ENCODE data around the gene PCDH7. TPM values are rescaled to one million over a fixed set of nuclear protein-coding genes. Genes with fewer than 3 reads are reported as not detected.

PCDH7 gene
- total RNA-seq, 1 donor from 2014 or later: 72.3 TPM

DNA sequence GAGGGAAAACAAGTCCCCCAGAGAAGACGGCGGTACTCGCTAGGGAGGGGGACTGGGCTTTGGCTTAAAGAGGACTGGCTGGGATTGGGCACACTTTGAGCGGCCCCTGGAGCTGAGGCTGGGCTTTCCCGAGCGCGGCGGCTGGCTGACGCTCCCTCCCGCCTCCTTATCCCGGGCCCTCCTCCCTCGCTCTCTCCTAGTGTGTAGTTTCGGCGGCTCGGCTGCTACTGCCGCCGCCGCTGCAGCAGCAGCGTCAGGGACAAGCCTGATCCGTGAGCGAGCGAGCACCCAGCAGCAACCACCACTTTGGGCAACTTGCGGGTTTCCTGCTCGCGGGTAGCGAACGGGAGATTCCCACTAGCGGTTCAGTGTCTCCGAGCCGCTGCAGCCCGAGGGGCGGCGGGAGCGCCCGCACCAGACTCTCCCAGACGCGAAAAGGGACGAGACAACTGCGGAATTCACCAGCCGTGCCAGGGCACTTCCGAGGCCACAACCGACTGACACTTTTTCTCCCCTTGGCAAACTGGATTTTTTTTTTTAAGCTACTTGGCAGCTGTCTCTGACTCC, 632 bp upstream of the PCDH7 start:
- H3K4me3 Mint-ChIP-seq (ENCODE audit: unreplicated experiment): peak overlapping the region; percentile 95
- peaks cover 11% of the 10 kb centered on the region for H3K36me3 Mint-ChIP-seq (ENCODE audit: low read depth)
- DNase-seq (ENCODE audit: low spot score): peak; percentile 90
- no peak for TF ChIP-seq CTCF (IDR thresholded peaks at IDR 0.05)
- peak overlapping the region; percentile 98 for H3K27ac Mint-ChIP-seq (ENCODE audit: unreplicated experiment)
- no peaks in the 10 kb centered on the region for H3K27me3 Mint-ChIP-seq (ENCODE audit: low read depth)
- no peaks in the 10 kb centered on the region for H3K9me3 Mint-ChIP-seq (ENCODE audit: low read depth)
- peaks cover 29% of the 10 kb centered on the region for H3K4me1 Mint-ChIP-seq (ENCODE audit: low read depth)

GRCh38 chr4:30720661-30721184, 554 bp downstream of the PCDH7 start:
- peak overlapping the region; percentile 95 for H3K4me3 Mint-ChIP-seq (ENCODE audit: unreplicated experiment)
- H3K4me1 Mint-ChIP-seq (ENCODE audit: low read depth): peaks cover 39% of the 10 kb centered on the region
- DNase-seq (ENCODE audit: low spot score): peak; percentile 94
- TF ChIP-seq CTCF (IDR thresholded peaks at IDR 0.05): no peak
- H3K27ac Mint-ChIP-seq (ENCODE audit: unreplicated experiment): peak overlapping the region; percentile 98
- no peaks in the 10 kb centered on the region for H3K9me3 Mint-ChIP-seq (ENCODE audit: low read depth)
- peaks cover 11% of the 10 kb centered on the region for H3K36me3 Mint-ChIP-seq (ENCODE audit: low read depth)
- H3K27me3 Mint-ChIP-seq (ENCODE audit: low read depth): no peaks in the 10 kb centered on the region

GRCh38 chr4:30721185-30722091, 1.3 kb downstream of the PCDH7 start:
- H3K9me3 Mint-ChIP-seq (ENCODE audit: low read depth): no peaks in the 10 kb centered on the region
- H3K4me1 Mint-ChIP-seq (ENCODE audit: low read depth): peaks cover 39% of the 10 kb centered on the region
- no peaks in the 10 kb centered on the region for H3K27me3 Mint-ChIP-seq (ENCODE audit: low read depth)
- peak; percentile 75 for TF ChIP-seq CTCF (IDR thresholded peaks at IDR 0.05)
- H3K36me3 Mint-ChIP-seq (ENCODE audit: low read depth): peaks cover 11% of the 10 kb centered on the region
- peak overlapping the region; percentile 95 for H3K4me3 Mint-ChIP-seq (ENCODE audit: unreplicated experiment)
- peak; percentile 91 for DNase-seq (ENCODE audit: low spot score)
- peak overlapping the region; percentile 98 for H3K27ac Mint-ChIP-seq (ENCODE audit: unreplicated experiment)

DNA sequence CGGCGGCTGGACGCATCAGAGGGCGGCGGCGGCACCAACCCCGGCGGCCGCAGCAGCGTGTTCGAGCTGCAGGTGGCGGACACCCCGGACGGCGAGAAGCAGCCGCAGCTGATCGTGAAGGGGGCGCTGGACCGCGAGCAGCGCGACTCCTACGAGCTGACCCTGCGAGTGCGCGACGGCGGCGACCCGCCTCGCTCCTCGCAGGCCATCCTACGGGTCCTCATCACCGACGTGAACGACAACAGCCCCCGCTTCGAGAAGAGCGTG, 1.9 kb downstream of the PCDH7 start:
- H3K36me3 Mint-ChIP-seq (ENCODE audit: low read depth): peaks cover 11% of the 10 kb centered on the region
- DNase-seq (ENCODE audit: low spot score): no peak
- no peaks in the 10 kb centered on the region for H3K9me3 Mint-ChIP-seq (ENCODE audit: low read depth)
- H3K27me3 Mint-ChIP-seq (ENCODE audit: low read depth): no peaks in the 10 kb centered on the region
- H3K4me1 Mint-ChIP-seq (ENCODE audit: low read depth): peaks cover 41% of the 10 kb centered on the region
- peak overlapping the region; percentile 71 for H3K4me3 Mint-ChIP-seq (ENCODE audit: unreplicated experiment)
- no peak overlapping the region for H3K27ac Mint-ChIP-seq (ENCODE audit: unreplicated experiment)
- peak; percentile 69 for TF ChIP-seq CTCF (IDR thresholded peaks at IDR 0.05)

GRCh38 chr4:30722359-30723200, 2.4 kb downstream of the PCDH7 start:
- DNase-seq (ENCODE audit: low spot score): peak; percentile 95
- Mint-ChIP-seq H3K27me3 (ENCODE audit: low read depth) (no peaks in the 10 kb centered on the region), H3K4me1 (ENCODE audit: low read depth) (peaks cover 46% of the 10 kb centered on the region), H3K36me3 (ENCODE audit: low read depth) (peaks cover 11% of the 10 kb centered on the region), H3K27ac (ENCODE audit: unreplicated experiment) (peak overlapping the region; percentile 66), H3K9me3 (ENCODE audit: low read depth) (no peaks in the 10 kb centered on the region), H3K4me3 (ENCODE audit: unreplicated experiment) (peak overlapping the region; percentile 71)
- TF ChIP-seq CTCF (IDR thresholded peaks at IDR 0.05): no peak

Measured in chondrocyte (in vitro differentiated cells).